ENCODE results near the gene ATP7B.

- TF ChIP-seq SUZ12 (IDR thresholded peaks at IDR 0.05; ENCODE audit: extremely low read depth, insufficient read depth, insufficient read length): no peak
- no peak for TF ChIP-seq ZNF274 (IDR thresholded peaks at IDR 0.05; ENCODE audit: low read depth, low read length)
- no peak for TF ChIP-seq YY1 (IDR thresholded peaks at IDR 0.05; ENCODE audit: insufficient read depth, insufficient read length)
Measured at GRCh38 chr13:51997641-51998330, 13.5 kb downstream of the ATP7B start.

All from NT2/D1 (cell line).